HCT116 (cell line): ENCODE results near the gene MAP4K4. TPM values are rescaled to one million over a fixed set of nuclear protein-coding genes. Genes with fewer than 3 reads are reported as not detected.

Source experiments
- ATAC-seq: fragments of 200-7000 bp; cut with Tn5 transposase; 2 replicates; pipeline ENCODE4 v1.9.1; 2020; ENCODE audit warnings: mild to moderate bottlenecking, moderate library complexity
- BruUV-seq: library from RNA; stranded (reverse); fragments of 400-500 nt; replicated peaks from 2 replicates; lab custom pipeline; 2021; lab: Mats Ljungman, UMichigan
- CTCF ChIA-PET: fragments of 300-600 bp; sonication (Branson Sonifier 250); formaldehyde crosslinking; loops from one replicate; lab custom pipeline; 2021; ENCODE audit warnings: antibody characterized with exemption; lab: Charles Lee
- POLR2A ChIA-PET: fragments of 300-600, 350-600 bp; sonication (Branson Sonifier 250); formaldehyde crosslinking; loops from one replicate; lab custom pipeline; 2021; ENCODE audit warnings: antibody characterized with exemption; lab: Charles Lee
- RAD21 ChIA-PET, 2 experiments: fragments of 300-600 bp; sonication (Branson Sonifier 250); formaldehyde crosslinking; loops; one replicate each; lab custom pipeline; 2023; ENCODE audit warnings: low total read pairs in 2 of 2; ENCODE audit not compliant: uncharacterized antibody in 2 of 2, unreplicated experiment in 2 of 2, low non-redundant PET in 1 of 2; lab: Charles Lee
- DNase-seq: peaks from one replicate; pipeline ENCODE4 v3.0.0-alpha.2; 2010; ENCODE audit warnings: low read depth, low spot score
- H2AFZ ChIP-seq: fragments of 200-600 bp; shearing (Covaris generic), sonication (generic); 2 replicates; pipeline ENCODE4 v1.6.1; 2017; ENCODE audit warnings: low read depth, mixed run types, mixed read lengths, antibody characterized with exemption, low read length; ENCODE audit not compliant: poor library complexity, severe bottlenecking
- H3K27ac ChIP-seq: 2 replicates; pipeline ENCODE4 v1.5.1; 2012; ENCODE audit warnings: low read depth, low read length
- H3K27me3 ChIP-seq: fragments of 200-600 bp; sonication (generic); 2 replicates; pipeline ENCODE4 v1.6.1; 2016; ENCODE audit warnings: mixed run types, low read length, mixed read lengths; ENCODE audit not compliant: insufficient read depth
- H3K36me3 ChIP-seq, 2 experiments: fragments of 200-500 bp in 1 of 2; fragments of 200-600 bp in 1 of 2; sonication (Bioruptor generic) in 1 of 2; sonication (generic) in 1 of 2; 2 replicates each; pipeline versions ENCODE4 v1.5.1 to v1.6.1; 2014 to 2016; ENCODE audit warnings: low read length in 2 of 2, inconsistent platforms in 1 of 2, mixed read lengths in 1 of 2, mixed run types in 1 of 2; ENCODE audit not compliant: insufficient read depth in 2 of 2, control insufficient read depth in 1 of 2
- H3K4me1 ChIP-seq, 2 experiments: fragments of 200-600 bp in 1 of 2; sonication (generic) in 1 of 2; 2 replicates each; pipeline versions ENCODE4 v1.5.1 to v1.6.1; 2012 to 2017; ENCODE audit warnings: low read length in 2 of 2, inconsistent platforms in 1 of 2, mild to moderate bottlenecking in 1 of 2, mixed read lengths in 1 of 2, mixed run types in 1 of 2, moderate library complexity in 1 of 2; ENCODE audit not compliant: insufficient read depth in 2 of 2, control insufficient read depth in 1 of 2
- H3K4me2 ChIP-seq: fragments of 200-600 bp; sonication (generic); 2 replicates; pipeline ENCODE4 v1.6.1; 2017; ENCODE audit warnings: mixed run types, low read length, mixed read lengths
- H3K4me3 ChIP-seq, 2 experiments: fragments of 200-600 bp in 1 of 2; sonication (generic) in 1 of 2; replicated peaks in 1 of 2; 2 replicates each; pipeline ENCODE4 v1.5.1; 2011 to 2016; ENCODE audit warnings: low read length in 2 of 2, control low read depth in 1 of 2, low read depth in 1 of 2, mild to moderate bottlenecking in 1 of 2, mixed read lengths in 1 of 2, mixed run types in 1 of 2
- H3K79me2 ChIP-seq: fragments of 200-600 bp; sonication (generic); 2 replicates; pipeline ENCODE4 v1.6.1; 2017; ENCODE audit warnings: mild to moderate bottlenecking, mixed run types, low read length, moderate library complexity, mixed read lengths; ENCODE audit not compliant: insufficient read depth
- H3K9ac ChIP-seq: fragments of 200-600 bp; sonication (generic); 2 replicates; pipeline ENCODE4 v1.6.1; 2016; ENCODE audit warnings: low read length, mixed read lengths
- H3K9me2 ChIP-seq: fragments of 200-600 bp; sonication (generic), shearing (Covaris generic); 2 replicates; pipeline ENCODE4 v1.6.1; 2017; ENCODE audit warnings: mixed run types, mild to moderate bottlenecking, moderate library complexity; ENCODE audit not compliant: insufficient read depth
- H3K9me3 ChIP-seq, 2 experiments: fragments of 200-500 bp in 1 of 2; fragments of 200-600 bp in 1 of 2; sonication (Bioruptor generic) in 1 of 2; sonication (generic) in 1 of 2; 2 replicates each; pipeline ENCODE4 v1.6.1; 2014 to 2017; ENCODE audit warnings: low read length in 2 of 2, mixed read lengths in 2 of 2, inconsistent platforms in 1 of 2, low read depth in 1 of 2, mild to moderate bottlenecking in 1 of 2, mixed run types in 1 of 2, moderate library complexity in 1 of 2; ENCODE audit not compliant: control insufficient read depth in 1 of 2, insufficient read depth in 1 of 2
- H4K20me1 ChIP-seq: fragments of 200-600 bp; sonication (generic), shearing (Covaris generic); 2 replicates; pipeline ENCODE4 v1.6.1; 2017; ENCODE audit warnings: mixed run types, mild to moderate bottlenecking, moderate library complexity; ENCODE audit not compliant: insufficient read depth
- JUND ChIP-seq: IDR thresholded peaks from 2 replicates; pipeline ENCODE4 v1.6.1; 2012
- POLR2AphosphoS5 ChIP-seq: IDR thresholded peaks from 2 replicates; pipeline ENCODE4 v1.6.1; 2011; ENCODE audit warnings: mild to moderate bottlenecking, low read depth, low read length, moderate library complexity
- SIN3A ChIP-seq: IDR thresholded peaks from 2 replicates; pipeline ENCODE4 v1.6.1; 2012; ENCODE audit warnings: low read depth
- TCF7L2 ChIP-seq: IDR thresholded peaks from 2 replicates; pipeline ENCODE4 v1.7.0; 2011; ENCODE audit warnings: borderline replicate concordance, inconsistent platforms; ENCODE audit not compliant: insufficient read depth, insufficient read length; ENCODE audit errors: extremely low read depth
- intact Hi-C: fragments of 100-400 bp; cut with micrococcal nuclease; formaldehyde crosslinking; loops from 2 replicates; pipeline ENCODE4 v1.10.0; 2022
- total RNA-seq: library from RNA; stranded (reverse); gene quantifications from one replicate; pipeline ENCODE4 v1.2.1, GENCODE V29; 2021; ENCODE audit not compliant: unreplicated experiment
- TF ChIP-seq, protein P1 (sequence below): IDR thresholded peaks from 2 replicates; pipeline ENCODE4 v1.6.1; 2012
- TF ChIP-seq, protein P2 (sequence below), 3 experiments: fragments of 200-600 bp in 1 of 3; sonication (generic) in 1 of 3; IDR thresholded peaks in 2 of 3; conservative IDR thresholded peaks in 1 of 3; 2 replicates each; pipeline ENCODE4 v1.5.1; 2012 to 2017; ENCODE audit warnings: low read depth in 2 of 3, low read length in 2 of 3, antibody characterized with exemption in 1 of 3, borderline replicate concordance in 1 of 3, control low read depth in 1 of 3, mild to moderate bottlenecking in 1 of 3, mixed read lengths in 1 of 3, mixed run types in 1 of 3, moderate library complexity in 1 of 3; ENCODE audit not compliant: insufficient read depth in 1 of 3
- TF ChIP-seq, protein P3 (sequence below): IDR thresholded peaks from 2 replicates; pipeline ENCODE4 v1.6.1; 2012; ENCODE audit warnings: low read depth
- TF ChIP-seq, protein P4 (sequence below): IDR thresholded peaks from 2 replicates; pipeline ENCODE4 v1.6.1; 2012

The MAP4K4 gene
- total RNA-seq, 1 experiment from 2014 or later = 62.3 TPM

DNA sequence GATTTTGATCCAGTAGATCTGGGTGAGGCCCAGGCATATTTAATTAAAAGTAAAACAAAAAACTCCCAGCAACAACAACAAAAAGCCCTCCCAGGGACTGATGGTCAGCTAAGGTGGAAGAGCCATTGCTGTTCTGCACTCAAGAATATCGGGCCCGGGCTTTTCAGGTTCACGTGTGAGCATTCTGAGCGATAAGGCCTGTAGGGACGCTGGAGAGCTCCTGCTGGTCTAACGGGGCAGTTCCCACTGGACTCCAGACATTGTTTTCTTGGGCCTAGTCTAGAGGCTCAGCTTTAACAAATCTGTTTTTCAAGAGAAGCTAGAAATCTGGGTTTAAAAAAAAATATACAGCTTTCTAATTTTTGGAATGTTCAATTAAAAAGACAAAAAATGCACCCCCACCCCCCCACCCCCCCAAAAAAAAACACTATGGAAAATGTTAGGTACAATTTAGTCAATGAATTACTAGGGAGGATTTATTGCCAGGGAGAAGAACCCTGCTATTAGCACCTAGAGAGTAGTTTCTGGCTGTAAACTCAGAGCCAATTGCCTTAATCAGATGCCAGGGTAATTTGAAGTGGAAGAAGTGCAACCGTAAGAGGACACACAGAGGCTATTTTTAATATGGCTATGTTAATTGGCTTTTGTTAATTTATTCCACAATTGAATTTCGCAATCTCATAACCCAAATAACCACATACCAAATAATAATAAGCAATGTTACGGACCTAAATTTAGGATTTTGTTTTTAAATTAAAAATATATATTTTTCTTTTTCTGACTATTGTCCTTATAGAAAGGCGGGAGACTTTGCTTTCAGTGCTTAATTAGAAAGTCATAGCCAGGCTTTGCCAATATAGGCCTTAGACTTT, 78.9 kb downstream of the MAP4K4 start:
- H3K79me2 ChIP-seq = peaks cover 98% of the 10 kb centered on the region
- H3K27me3 ChIP-seq = no peaks in the 10 kb centered on the region
- no peaks in the 10 kb centered on the region for H3K9me2 ChIP-seq
- TF ChIP-seq, protein P1, sequence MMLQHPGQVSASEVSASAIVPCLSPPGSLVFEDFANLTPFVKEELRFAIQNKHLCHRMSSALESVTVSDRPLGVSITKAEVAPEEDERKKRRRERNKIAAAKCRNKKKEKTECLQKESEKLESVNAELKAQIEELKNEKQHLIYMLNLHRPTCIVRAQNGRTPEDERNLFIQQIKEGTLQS = no peak
- TF ChIP-seq, protein P2, sequence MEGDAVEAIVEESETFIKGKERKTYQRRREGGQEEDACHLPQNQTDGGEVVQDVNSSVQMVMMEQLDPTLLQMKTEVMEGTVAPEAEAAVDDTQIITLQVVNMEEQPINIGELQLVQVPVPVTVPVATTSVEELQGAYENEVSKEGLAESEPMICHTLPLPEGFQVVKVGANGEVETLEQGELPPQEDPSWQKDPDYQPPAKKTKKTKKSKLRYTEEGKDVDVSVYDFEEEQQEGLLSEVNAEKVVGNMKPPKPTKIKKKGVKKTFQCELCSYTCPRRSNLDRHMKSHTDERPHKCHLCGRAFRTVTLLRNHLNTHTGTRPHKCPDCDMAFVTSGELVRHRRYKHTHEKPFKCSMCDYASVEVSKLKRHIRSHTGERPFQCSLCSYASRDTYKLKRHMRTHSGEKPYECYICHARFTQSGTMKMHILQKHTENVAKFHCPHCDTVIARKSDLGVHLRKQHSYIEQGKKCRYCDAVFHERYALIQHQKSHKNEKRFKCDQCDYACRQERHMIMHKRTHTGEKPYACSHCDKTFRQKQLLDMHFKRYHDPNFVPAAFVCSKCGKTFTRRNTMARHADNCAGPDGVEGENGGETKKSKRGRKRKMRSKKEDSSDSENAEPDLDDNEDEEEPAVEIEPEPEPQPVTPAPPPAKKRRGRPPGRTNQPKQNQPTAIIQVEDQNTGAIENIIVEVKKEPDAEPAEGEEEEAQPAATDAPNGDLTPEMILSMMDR (IDR thresholded peaks at IDR 0.05 in 2 of 3, conservative IDR thresholded peaks at IDR 0.05 in 1 of 3; ENCODE audit: borderline replicate concordance in 1 of 3, insufficient read depth in 1 of 3, low read depth in 2 of 3, low read length in 2 of 3) = 0 out of 6 replicates have a peak, but pooled peaks of 2 of the 3 experiments have one; percentile 13 to 16
- H2AFZ ChIP-seq = no peak overlapping the region
- POLR2A ChIA-PET = no interaction called here
- RAD21 ChIA-PET = no interaction called here
- no peaks in the 10 kb centered on the region for H3K36me3 ChIP-seq
- no peak overlapping the region for H3K4me2 ChIP-seq
- DNase-seq (no peak), ATAC-seq (peak; percentile 54; the same call in 1 of the 2 replicates)
- H3K9ac ChIP-seq = no peak overlapping the region
- no peaks in the 10 kb centered on the region for H3K4me1 ChIP-seq
- intact Hi-C loops = no loop called here
- H3K4me3 ChIP-seq = no peak overlapping the region
- no TSS peak for BruUV-seq
- no peak overlapping the region for H3K27ac ChIP-seq
- CTCF ChIA-PET = interaction anchor here (0.6 kb wide), 1 partner anchor 45 kb away, joined by 7 read pairs; no protein-coding TSS in a partner anchor
- no peaks in the 10 kb centered on the region for H3K9me3 ChIP-seq
- H4K20me1 ChIP-seq = no peaks in the 10 kb centered on the region

DNA sequence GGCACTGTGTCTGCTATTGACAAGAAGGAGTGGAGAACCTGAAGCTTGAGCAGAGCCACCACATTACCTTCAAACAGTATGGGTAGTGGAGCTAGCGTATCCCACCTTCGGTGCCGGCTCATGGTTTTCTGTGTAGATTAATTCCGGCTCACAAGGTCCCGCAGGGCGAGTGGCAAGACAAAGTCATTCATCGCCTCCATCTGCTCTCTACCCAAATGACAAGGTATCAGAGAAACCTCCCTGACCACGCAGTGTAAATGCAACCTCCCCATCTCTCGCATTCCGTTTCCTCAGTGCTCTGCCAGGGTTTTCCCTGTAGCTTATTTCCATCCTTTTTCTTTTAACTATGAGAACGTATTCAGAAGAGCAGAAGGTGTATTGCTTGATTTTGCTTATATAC, 79.8 kb downstream of the MAP4K4 start:
- Histone ChIP-seq H3K4me1 (no peaks in the 10 kb centered on the region), H3K27me3 (no peaks in the 10 kb centered on the region), H3K4me2 (no peak overlapping the region), H3K9me3 (no peaks in the 10 kb centered on the region), H2AFZ (no peak overlapping the region), H3K79me2 (peaks cover 98% of the 10 kb centered on the region), H3K36me3 (no peaks in the 10 kb centered on the region), H4K20me1 (no peaks in the 10 kb centered on the region; the same call in 1 of the 2 replicates), H3K9ac (no peak overlapping the region), H3K27ac (no peak overlapping the region), H3K4me3 (no peak overlapping the region), H3K9me2 (no peaks in the 10 kb centered on the region)
- intact Hi-C loops = no loop called here
- BruUV-seq = no TSS peak
- DNase-seq (no peak), ATAC-seq (no peak)
- RAD21 ChIA-PET = no interaction called here
- CTCF ChIA-PET = no interaction called here
- POLR2A ChIA-PET = no interaction called here
- TF ChIP-seq, protein P1 = no peak
- TF ChIP-seq TCF7L2 (no peak), SIN3A (no peak), POLR2AphosphoS5 (no peak), JUND (no peak)
- TF ChIP-seq, protein P3, sequence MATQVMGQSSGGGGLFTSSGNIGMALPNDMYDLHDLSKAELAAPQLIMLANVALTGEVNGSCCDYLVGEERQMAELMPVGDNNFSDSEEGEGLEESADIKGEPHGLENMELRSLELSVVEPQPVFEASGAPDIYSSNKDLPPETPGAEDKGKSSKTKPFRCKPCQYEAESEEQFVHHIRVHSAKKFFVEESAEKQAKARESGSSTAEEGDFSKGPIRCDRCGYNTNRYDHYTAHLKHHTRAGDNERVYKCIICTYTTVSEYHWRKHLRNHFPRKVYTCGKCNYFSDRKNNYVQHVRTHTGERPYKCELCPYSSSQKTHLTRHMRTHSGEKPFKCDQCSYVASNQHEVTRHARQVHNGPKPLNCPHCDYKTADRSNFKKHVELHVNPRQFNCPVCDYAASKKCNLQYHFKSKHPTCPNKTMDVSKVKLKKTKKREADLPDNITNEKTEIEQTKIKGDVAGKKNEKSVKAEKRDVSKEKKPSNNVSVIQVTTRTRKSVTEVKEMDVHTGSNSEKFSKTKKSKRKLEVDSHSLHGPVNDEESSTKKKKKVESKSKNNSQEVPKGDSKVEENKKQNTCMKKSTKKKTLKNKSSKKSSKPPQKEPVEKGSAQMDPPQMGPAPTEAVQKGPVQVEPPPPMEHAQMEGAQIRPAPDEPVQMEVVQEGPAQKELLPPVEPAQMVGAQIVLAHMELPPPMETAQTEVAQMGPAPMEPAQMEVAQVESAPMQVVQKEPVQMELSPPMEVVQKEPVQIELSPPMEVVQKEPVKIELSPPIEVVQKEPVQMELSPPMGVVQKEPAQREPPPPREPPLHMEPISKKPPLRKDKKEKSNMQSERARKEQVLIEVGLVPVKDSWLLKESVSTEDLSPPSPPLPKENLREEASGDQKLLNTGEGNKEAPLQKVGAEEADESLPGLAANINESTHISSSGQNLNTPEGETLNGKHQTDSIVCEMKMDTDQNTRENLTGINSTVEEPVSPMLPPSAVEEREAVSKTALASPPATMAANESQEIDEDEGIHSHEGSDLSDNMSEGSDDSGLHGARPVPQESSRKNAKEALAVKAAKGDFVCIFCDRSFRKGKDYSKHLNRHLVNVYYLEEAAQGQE = no peak
- TF ChIP-seq, protein P4, sequence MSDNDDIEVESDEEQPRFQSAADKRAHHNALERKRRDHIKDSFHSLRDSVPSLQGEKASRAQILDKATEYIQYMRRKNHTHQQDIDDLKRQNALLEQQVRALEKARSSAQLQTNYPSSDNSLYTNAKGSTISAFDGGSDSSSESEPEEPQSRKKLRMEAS = no peak
